GM04503 (cell line): ENCODE results near the gene SCNN1A.
A peak's percentile ranks its signal among the peaks of the same experiment; 100 is the strongest.

Experiments
- DNase-seq: peaks from one replicate; pipeline ENCODE4 v3.0.0-alpha.2; 2012; ENCODE audit warnings: low read depth

The SCNN1A gene

GRCh38 chr12:6384499-6385436 is 9.4 kb upstream of the SCNN1A start:
- no peak for DNase-seq

- peak; percentile 75 for DNase-seq
Measured at GRCh38 chr12:6383572-6384498, 8.5 kb upstream of the SCNN1A start, which contains the start of gene LTBR. LTBR (plus strand) TSS chr12:6384162; CDS start chr12:6384359, 197 bp downstream.

- DNase-seq, result no peak
Measured at GRCh38 chr12:6382982-6383381, 7.6 kb upstream of the SCNN1A start.

- DNase-seq, result no peak
Measured at GRCh38 chr12:6382371-6382770, 7.0 kb upstream of the SCNN1A start.

- DNase-seq, result no peak
Measured at GRCh38 chr12:6380141-6381121, 5.1 kb upstream of the SCNN1A start.

- no peak for DNase-seq
Measured at GRCh38 chr12:6378709-6379472, 3.5 kb upstream of the SCNN1A start.

GRCh38 chr12:6377667-6377994 is 2.3 kb upstream of the SCNN1A start:
- no peak for DNase-seq

- no peak for DNase-seq
Measured at GRCh38 chr12:6376870-6377666, 1.7 kb upstream of the SCNN1A start.

GRCh38 chr12:6376079-6376869 is 911 bp upstream of the SCNN1A start:
- no peak for DNase-seq

GRCh38 chr12:6374786-6375160 is 590 bp downstream of the SCNN1A start:
- DNase-seq, result no peak

- no peak for DNase-seq
Measured at GRCh38 chr12:6374028-6374785, 1.2 kb downstream of the SCNN1A start.

GRCh38 chr12:6373022-6373787 is 2.2 kb downstream of the SCNN1A start:
- DNase-seq, result no peak

- DNase-seq, result peak; percentile 71
Measured at GRCh38 chr12:6372403-6373003, 2.9 kb downstream of the SCNN1A start.

- no peak for DNase-seq
Measured at GRCh38 chr12:6370994-6371754, 4.2 kb downstream of the SCNN1A start.

- no peak for DNase-seq
Measured at GRCh38 chr12:6370576-6370935, 4.8 kb downstream of the SCNN1A start.

GRCh38 chr12:6369916-6370575 is 5.3 kb downstream of the SCNN1A start:
- no peak for DNase-seq
